ENCODE results near the gene THOC5.
"Not testable (repeated sequence)": the region's sequence is repeated elsewhere in the genome, so short reads cannot be mapped to it uniquely, and the experiment has no call there.

DNA sequence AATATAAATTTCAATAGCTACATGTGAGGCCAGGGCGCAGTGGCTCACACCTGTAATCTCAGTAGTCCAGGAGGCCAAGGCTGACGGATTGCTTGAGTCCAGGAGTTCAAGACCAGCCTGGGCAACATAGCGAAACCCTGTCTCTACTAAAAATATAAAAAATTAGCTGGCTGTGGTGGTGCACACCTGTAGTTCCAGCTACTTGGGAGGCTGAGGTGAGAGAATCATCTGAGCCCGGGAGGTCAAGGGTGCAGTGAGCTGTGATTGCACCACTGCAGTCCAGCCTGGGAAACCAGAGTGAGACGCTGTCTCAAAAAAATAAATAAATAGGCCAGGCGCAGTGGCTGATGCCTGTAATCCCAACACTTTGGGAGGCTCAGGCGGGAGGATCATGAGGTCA, 13.0 kb upstream of the THOC5 start:
- TF ChIP-seq, protein P1, sequence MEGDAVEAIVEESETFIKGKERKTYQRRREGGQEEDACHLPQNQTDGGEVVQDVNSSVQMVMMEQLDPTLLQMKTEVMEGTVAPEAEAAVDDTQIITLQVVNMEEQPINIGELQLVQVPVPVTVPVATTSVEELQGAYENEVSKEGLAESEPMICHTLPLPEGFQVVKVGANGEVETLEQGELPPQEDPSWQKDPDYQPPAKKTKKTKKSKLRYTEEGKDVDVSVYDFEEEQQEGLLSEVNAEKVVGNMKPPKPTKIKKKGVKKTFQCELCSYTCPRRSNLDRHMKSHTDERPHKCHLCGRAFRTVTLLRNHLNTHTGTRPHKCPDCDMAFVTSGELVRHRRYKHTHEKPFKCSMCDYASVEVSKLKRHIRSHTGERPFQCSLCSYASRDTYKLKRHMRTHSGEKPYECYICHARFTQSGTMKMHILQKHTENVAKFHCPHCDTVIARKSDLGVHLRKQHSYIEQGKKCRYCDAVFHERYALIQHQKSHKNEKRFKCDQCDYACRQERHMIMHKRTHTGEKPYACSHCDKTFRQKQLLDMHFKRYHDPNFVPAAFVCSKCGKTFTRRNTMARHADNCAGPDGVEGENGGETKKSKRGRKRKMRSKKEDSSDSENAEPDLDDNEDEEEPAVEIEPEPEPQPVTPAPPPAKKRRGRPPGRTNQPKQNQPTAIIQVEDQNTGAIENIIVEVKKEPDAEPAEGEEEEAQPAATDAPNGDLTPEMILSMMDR (IDR thresholded peaks at IDR 0.05) = not testable (repeated sequence)
- not testable (repeated sequence) for TF ChIP-seq POLR2AphosphoS5, POLR2A (IDR thresholded peaks at IDR 0.05)

Data from breast epithelium (tissue), 3 donors.